WTC11 (cell line): ENCODE data around the gene PLTP.

Source experiments
- HMGA2 ChIP-seq: fragments of 250-450 bp; sonication (Bioruptor Pico); IDR thresholded peaks from 2 replicates; pipeline ENCODE4 v1.4.0; 2021; ENCODE audit warnings: mild to moderate bottlenecking, moderate library complexity
- IRF2 ChIP-seq: sonication (generic); formaldehyde crosslinking; IDR thresholded peaks from 2 replicates; pipeline ENCODE4 v1.8.0; 2022; ENCODE audit warnings: low read depth, missing genetic modification reagents, borderline replicate concordance
- NFE2L1 ChIP-seq: sonication (generic); formaldehyde crosslinking; IDR thresholded peaks from 2 replicates; pipeline ENCODE4 v1.8.1; 2023; ENCODE audit warnings: missing genetic modification reagents
- PRRX2 ChIP-seq: fragments of 250-450 bp; sonication (Bioruptor Pico); IDR thresholded peaks from 2 replicates; pipeline ENCODE4 v1.8.0; 2021; ENCODE audit warnings: mild to moderate bottlenecking
- SP1 ChIP-seq: sonication (generic); formaldehyde crosslinking; conservative IDR thresholded peaks from 2 replicates; pipeline ENCODE4 v1.8.1; 2022; ENCODE audit warnings: missing genetic modification reagents
- ZNF416 ChIP-seq: fragments of 250-450 bp; sonication (Bioruptor Pico); IDR thresholded peaks from 2 replicates; pipeline ENCODE4 v1.9.0; 2021; ENCODE audit warnings: mild to moderate bottlenecking, inconsistent platforms
- ZNF671 ChIP-seq: fragments of 250-450 bp; sonication (Bioruptor Pico); IDR thresholded peaks from 2 replicates; pipeline ENCODE4 v1.8.0; 2021; ENCODE audit warnings: mild to moderate bottlenecking
- TF ChIP-seq, protein P1 (sequence below): sonication (generic); formaldehyde crosslinking; conservative IDR thresholded peaks from 2 replicates; pipeline ENCODE4 v1.8.1; 2023; ENCODE audit warnings: mild to moderate bottlenecking, low read depth, missing genetic modification reagents, moderate library complexity
- TF ChIP-seq, protein P2 (sequence below): fragments of 200-600 bp; IDR thresholded peaks from 2 replicates; pipeline ENCODE4 v1.8.0; 2022; ENCODE audit warnings: antibody characterized with exemption
- TF ChIP-seq, protein P3 (sequence below): sonication (generic); formaldehyde crosslinking; IDR thresholded peaks from 2 replicates; pipeline ENCODE4 v1.8.1; 2023; ENCODE audit warnings: mild to moderate bottlenecking, missing genetic modification reagents, moderate library complexity
- TF ChIP-seq, protein P4 (sequence below): sonication (generic); formaldehyde crosslinking; IDR thresholded peaks from 2 replicates; pipeline ENCODE4 v1.8.1; 2023; ENCODE audit warnings: mild to moderate bottlenecking, missing genetic modification reagents, borderline replicate concordance
- TF ChIP-seq, protein P5 (sequence below): sonication (generic); formaldehyde crosslinking; IDR thresholded peaks from 2 replicates; pipeline ENCODE4 v1.8.0; 2022; ENCODE audit warnings: missing genetic modification reagents

DNA sequence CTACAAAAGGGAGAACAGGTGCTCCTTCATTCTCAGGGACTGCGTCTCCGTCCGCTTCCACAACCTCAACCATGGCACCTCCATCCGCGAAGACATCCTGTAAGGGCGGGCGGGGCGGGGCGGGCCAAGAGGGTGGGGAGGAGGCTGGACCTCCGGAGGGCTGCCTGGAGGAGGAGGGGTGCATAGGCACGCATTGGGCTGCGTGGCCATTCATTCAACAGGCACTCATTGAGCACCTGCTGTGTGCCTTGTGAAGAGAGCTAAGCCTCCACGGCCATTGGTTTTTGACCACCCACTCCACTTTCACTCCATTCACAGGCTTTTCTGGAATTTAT, 54.1 kb downstream of the PLTP start:
- TF ChIP-seq, protein P1, sequence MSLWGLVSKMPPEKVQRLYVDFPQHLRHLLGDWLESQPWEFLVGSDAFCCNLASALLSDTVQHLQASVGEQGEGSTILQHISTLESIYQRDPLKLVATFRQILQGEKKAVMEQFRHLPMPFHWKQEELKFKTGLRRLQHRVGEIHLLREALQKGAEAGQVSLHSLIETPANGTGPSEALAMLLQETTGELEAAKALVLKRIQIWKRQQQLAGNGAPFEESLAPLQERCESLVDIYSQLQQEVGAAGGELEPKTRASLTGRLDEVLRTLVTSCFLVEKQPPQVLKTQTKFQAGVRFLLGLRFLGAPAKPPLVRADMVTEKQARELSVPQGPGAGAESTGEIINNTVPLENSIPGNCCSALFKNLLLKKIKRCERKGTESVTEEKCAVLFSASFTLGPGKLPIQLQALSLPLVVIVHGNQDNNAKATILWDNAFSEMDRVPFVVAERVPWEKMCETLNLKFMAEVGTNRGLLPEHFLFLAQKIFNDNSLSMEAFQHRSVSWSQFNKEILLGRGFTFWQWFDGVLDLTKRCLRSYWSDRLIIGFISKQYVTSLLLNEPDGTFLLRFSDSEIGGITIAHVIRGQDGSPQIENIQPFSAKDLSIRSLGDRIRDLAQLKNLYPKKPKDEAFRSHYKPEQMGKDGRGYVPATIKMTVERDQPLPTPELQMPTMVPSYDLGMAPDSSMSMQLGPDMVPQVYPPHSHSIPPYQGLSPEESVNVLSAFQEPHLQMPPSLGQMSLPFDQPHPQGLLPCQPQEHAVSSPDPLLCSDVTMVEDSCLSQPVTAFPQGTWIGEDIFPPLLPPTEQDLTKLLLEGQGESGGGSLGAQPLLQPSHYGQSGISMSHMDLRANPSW, result no peak
- TF ChIP-seq NFE2L1 (CRISPR knock-in tag), result no peak
- TF ChIP-seq SP1, result no peak
- TF ChIP-seq, protein P2, sequence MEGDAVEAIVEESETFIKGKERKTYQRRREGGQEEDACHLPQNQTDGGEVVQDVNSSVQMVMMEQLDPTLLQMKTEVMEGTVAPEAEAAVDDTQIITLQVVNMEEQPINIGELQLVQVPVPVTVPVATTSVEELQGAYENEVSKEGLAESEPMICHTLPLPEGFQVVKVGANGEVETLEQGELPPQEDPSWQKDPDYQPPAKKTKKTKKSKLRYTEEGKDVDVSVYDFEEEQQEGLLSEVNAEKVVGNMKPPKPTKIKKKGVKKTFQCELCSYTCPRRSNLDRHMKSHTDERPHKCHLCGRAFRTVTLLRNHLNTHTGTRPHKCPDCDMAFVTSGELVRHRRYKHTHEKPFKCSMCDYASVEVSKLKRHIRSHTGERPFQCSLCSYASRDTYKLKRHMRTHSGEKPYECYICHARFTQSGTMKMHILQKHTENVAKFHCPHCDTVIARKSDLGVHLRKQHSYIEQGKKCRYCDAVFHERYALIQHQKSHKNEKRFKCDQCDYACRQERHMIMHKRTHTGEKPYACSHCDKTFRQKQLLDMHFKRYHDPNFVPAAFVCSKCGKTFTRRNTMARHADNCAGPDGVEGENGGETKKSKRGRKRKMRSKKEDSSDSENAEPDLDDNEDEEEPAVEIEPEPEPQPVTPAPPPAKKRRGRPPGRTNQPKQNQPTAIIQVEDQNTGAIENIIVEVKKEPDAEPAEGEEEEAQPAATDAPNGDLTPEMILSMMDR, result no peak
- TF ChIP-seq, protein P3, sequence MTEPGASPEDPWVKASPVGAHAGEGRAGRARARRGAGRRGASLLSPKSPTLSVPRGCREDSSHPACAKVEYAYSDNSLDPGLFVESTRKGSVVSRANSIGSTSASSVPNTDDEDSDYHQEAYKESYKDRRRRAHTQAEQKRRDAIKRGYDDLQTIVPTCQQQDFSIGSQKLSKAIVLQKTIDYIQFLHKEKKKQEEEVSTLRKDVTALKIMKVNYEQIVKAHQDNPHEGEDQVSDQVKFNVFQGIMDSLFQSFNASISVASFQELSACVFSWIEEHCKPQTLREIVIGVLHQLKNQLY (CRISPR knock-in tag), result no peak
- no peak for TF ChIP-seq PRRX2 (CRISPR knock-in tag)
- TF ChIP-seq ZNF671 (CRISPR knock-in tag), result no peak
- TF ChIP-seq HMGA2 (CRISPR knock-in tag), result no peak
- no peak for TF ChIP-seq IRF2
- TF ChIP-seq ZNF416 (CRISPR knock-in tag), result no peak
- TF ChIP-seq, protein P4, sequence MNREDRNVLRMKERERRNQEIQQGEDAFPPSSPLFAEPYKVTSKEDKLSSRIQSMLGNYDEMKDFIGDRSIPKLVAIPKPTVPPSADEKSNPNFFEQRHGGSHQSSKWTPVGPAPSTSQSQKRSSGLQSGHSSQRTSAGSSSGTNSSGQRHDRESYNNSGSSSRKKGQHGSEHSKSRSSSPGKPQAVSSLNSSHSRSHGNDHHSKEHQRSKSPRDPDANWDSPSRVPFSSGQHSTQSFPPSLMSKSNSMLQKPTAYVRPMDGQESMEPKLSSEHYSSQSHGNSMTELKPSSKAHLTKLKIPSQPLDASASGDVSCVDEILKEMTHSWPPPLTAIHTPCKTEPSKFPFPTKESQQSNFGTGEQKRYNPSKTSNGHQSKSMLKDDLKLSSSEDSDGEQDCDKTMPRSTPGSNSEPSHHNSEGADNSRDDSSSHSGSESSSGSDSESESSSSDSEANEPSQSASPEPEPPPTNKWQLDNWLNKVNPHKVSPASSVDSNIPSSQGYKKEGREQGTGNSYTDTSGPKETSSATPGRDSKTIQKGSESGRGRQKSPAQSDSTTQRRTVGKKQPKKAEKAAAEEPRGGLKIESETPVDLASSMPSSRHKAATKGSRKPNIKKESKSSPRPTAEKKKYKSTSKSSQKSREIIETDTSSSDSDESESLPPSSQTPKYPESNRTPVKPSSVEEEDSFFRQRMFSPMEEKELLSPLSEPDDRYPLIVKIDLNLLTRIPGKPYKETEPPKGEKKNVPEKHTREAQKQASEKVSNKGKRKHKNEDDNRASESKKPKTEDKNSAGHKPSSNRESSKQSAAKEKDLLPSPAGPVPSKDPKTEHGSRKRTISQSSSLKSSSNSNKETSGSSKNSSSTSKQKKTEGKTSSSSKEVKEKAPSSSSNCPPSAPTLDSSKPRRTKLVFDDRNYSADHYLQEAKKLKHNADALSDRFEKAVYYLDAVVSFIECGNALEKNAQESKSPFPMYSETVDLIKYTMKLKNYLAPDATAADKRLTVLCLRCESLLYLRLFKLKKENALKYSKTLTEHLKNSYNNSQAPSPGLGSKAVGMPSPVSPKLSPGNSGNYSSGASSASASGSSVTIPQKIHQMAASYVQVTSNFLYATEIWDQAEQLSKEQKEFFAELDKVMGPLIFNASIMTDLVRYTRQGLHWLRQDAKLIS (CRISPR knock-in tag), result no peak
- TF ChIP-seq, protein P5, sequence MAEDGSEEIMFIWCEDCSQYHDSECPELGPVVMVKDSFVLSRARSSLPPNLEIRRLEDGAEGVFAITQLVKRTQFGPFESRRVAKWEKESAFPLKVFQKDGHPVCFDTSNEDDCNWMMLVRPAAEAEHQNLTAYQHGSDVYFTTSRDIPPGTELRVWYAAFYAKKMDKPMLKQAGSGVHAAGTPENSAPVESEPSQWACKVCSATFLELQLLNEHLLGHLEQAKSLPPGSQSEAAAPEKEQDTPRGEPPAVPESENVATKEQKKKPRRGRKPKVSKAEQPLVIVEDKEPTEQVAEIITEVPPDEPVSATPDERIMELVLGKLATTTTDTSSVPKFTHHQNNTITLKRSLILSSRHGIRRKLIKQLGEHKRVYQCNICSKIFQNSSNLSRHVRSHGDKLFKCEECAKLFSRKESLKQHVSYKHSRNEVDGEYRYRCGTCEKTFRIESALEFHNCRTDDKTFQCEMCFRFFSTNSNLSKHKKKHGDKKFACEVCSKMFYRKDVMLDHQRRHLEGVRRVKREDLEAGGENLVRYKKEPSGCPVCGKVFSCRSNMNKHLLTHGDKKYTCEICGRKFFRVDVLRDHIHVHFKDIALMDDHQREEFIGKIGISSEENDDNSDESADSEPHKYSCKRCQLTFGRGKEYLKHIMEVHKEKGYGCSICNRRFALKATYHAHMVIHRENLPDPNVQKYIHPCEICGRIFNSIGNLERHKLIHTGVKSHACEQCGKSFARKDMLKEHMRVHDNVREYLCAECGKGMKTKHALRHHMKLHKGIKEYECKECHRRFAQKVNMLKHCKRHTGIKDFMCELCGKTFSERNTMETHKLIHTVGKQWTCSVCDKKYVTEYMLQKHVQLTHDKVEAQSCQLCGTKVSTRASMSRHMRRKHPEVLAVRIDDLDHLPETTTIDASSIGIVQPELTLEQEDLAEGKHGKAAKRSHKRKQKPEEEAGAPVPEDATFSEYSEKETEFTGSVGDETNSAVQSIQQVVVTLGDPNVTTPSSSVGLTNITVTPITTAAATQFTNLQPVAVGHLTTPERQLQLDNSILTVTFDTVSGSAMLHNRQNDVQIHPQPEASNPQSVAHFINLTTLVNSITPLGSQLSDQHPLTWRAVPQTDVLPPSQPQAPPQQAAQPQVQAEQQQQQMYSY (CRISPR knock-in tag), result no peak
